MM.1S (cell line): Measurements from ENCODE around the gene LRRC17.

Source experiments
- DNase-seq: peaks from one replicate; pipeline ENCODE4 v3.0.0-alpha.2; 2015
- H2AFZ ChIP-seq: fragments of 300-600 bp; sonication (generic); 2 replicates; pipeline ENCODE4 v1.6.0; 2016; ENCODE audit warnings: antibody characterized with exemption, low read length
- H3F3A ChIP-seq: fragments of 300-600 bp; sonication (generic); 2 replicates; pipeline ENCODE4 v1.6.1; 2016; ENCODE audit warnings: mild to moderate bottlenecking, antibody characterized with exemption, low read length, moderate library complexity, mixed read lengths; ENCODE audit not compliant: insufficient read depth
- H3K27ac ChIP-seq: fragments of 300-600 bp; sonication (generic); 2 replicates; pipeline ENCODE4 v1.5.1; 2016; ENCODE audit warnings: mild to moderate bottlenecking, low read length
- H3K27me3 ChIP-seq: fragments of 300-600 bp; sonication (generic); replicated peaks from 2 replicates; pipeline ENCODE4 v1.6.0; 2016; ENCODE audit warnings: low read length; ENCODE audit not compliant: insufficient read depth
- H3K36me3 ChIP-seq: fragments of 300-600 bp; sonication (generic); replicated peaks from 2 replicates; pipeline ENCODE4 v1.6.1; 2016; ENCODE audit warnings: mild to moderate bottlenecking, low read length, mixed read lengths; ENCODE audit not compliant: insufficient read depth
- H3K4me1 ChIP-seq: fragments of 300-600 bp; sonication (generic); 2 replicates; pipeline ENCODE4 v1.6.1; 2016; ENCODE audit warnings: low read length, mixed read lengths
- H3K4me2 ChIP-seq: fragments of 300-600 bp; sonication (generic); 2 replicates; pipeline ENCODE4 v1.6.0; 2016; ENCODE audit warnings: low read depth, low read length
- H3K4me3 ChIP-seq: fragments of 300-600 bp; sonication (generic); 2 replicates; pipeline ENCODE4 v1.5.1; 2016; ENCODE audit warnings: low read length, mixed read lengths
- H3K79me2 ChIP-seq: fragments of 300-600 bp; sonication (generic); 2 replicates; pipeline ENCODE4 v1.6.1; 2016; ENCODE audit warnings: mixed run types, low read length, mixed read lengths
- H3K9ac ChIP-seq: fragments of 300-600 bp; sonication (generic); 2 replicates; pipeline ENCODE4 v1.6.1; 2016; ENCODE audit warnings: low read length, mixed read lengths
- H3K9me2 ChIP-seq: fragments of 300-600 bp; sonication (generic); replicated peaks from 2 replicates; pipeline ENCODE4 v1.6.1; 2016; ENCODE audit warnings: mild to moderate bottlenecking, low read length, mixed read lengths; ENCODE audit not compliant: insufficient read depth
- H3K9me3 ChIP-seq: fragments of 300-600 bp; sonication (generic); replicated peaks from 2 replicates; pipeline ENCODE4 v1.6.1; 2016; ENCODE audit warnings: mild to moderate bottlenecking, low read length, mixed read lengths; ENCODE audit not compliant: insufficient read depth
- H4K20me1 ChIP-seq: fragments of 300-600 bp; sonication (generic); 2 replicates; pipeline ENCODE4 v1.6.1; 2016; ENCODE audit warnings: mild to moderate bottlenecking, low read length, moderate library complexity, mixed read lengths; ENCODE audit not compliant: insufficient read depth
- EZH2 ChIP-seq: fragments of 300-600 bp; sonication (generic); optimal IDR thresholded peaks from 2 replicates; pipeline ENCODE3; 2017; ENCODE audit warnings: low read depth, mild to moderate bottlenecking, antibody characterized with exemption, low read length, mixed read lengths
- EZH2phosphoT487 ChIP-seq: fragments of 300-600 bp; sonication (generic); IDR thresholded peaks from 2 replicates; pipeline ENCODE4 v1.6.1; 2018; ENCODE audit warnings: antibody characterized with exemption, low read length
- TF ChIP-seq, protein P1 (sequence below): fragments of 300-600 bp; sonication (generic); IDR thresholded peaks from 2 replicates; pipeline ENCODE4 v1.5.1; 2016; ENCODE audit warnings: antibody characterized with exemption, low read length, mixed read lengths

The LRRC17 gene

GRCh38 chr7:102869195-102869594 lies 43.6 kb upstream of the LRRC17 start:
- no peak for DNase-seq
- TF ChIP-seq EZH2phosphoT487 (no peak), EZH2 (no peak)
- TF ChIP-seq, protein P1, sequence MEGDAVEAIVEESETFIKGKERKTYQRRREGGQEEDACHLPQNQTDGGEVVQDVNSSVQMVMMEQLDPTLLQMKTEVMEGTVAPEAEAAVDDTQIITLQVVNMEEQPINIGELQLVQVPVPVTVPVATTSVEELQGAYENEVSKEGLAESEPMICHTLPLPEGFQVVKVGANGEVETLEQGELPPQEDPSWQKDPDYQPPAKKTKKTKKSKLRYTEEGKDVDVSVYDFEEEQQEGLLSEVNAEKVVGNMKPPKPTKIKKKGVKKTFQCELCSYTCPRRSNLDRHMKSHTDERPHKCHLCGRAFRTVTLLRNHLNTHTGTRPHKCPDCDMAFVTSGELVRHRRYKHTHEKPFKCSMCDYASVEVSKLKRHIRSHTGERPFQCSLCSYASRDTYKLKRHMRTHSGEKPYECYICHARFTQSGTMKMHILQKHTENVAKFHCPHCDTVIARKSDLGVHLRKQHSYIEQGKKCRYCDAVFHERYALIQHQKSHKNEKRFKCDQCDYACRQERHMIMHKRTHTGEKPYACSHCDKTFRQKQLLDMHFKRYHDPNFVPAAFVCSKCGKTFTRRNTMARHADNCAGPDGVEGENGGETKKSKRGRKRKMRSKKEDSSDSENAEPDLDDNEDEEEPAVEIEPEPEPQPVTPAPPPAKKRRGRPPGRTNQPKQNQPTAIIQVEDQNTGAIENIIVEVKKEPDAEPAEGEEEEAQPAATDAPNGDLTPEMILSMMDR = no peak
- Histone ChIP-seq H3K4me3 (no peak overlapping the region), H4K20me1 (no peaks in the 10 kb centered on the region), H3K27me3 (no peaks in the 10 kb centered on the region), H3K9ac (no peak overlapping the region), H2AFZ (no peak overlapping the region), H3K9me3 (no peaks in the 10 kb centered on the region), H3K4me1 (no peaks in the 10 kb centered on the region), H3K27ac (no peak overlapping the region), H3K79me2 (no peaks in the 10 kb centered on the region), H3K9me2 (no peaks in the 10 kb centered on the region), H3K4me2 (no peak overlapping the region), H3F3A (no peaks in the 10 kb centered on the region), H3K36me3 (no peaks in the 10 kb centered on the region)

GRCh38 chr7:102872460-102872859 lies 40.3 kb upstream of the LRRC17 start:
- Histone ChIP-seq H3K9ac (no peak overlapping the region), H3K4me2 (no peak overlapping the region), H3K9me2 (no peaks in the 10 kb centered on the region), H3K4me1 (no peaks in the 10 kb centered on the region), H3F3A (no peaks in the 10 kb centered on the region), H3K27me3 (no peaks in the 10 kb centered on the region), H3K79me2 (no peaks in the 10 kb centered on the region), H4K20me1 (no peaks in the 10 kb centered on the region), H3K9me3 (no peaks in the 10 kb centered on the region), H3K27ac (no peak overlapping the region), H3K4me3 (no peak overlapping the region), H2AFZ (no peak overlapping the region), H3K36me3 (no peaks in the 10 kb centered on the region)
- DNase-seq = no peak
- TF ChIP-seq, protein P1 = no peak
- TF ChIP-seq EZH2phosphoT487 (no peak), EZH2 (no peak)

- no peak overlapping the region for H3K4me2 ChIP-seq
- no peaks in the 10 kb centered on the region for H3K4me1 ChIP-seq
- H3K27ac ChIP-seq = no peak overlapping the region
- TF ChIP-seq, protein P1 = no peak
- TF ChIP-seq EZH2phosphoT487 (no peak), EZH2 (no peak)
- H3K9me3 ChIP-seq = no peaks in the 10 kb centered on the region
- no peaks in the 10 kb centered on the region for H4K20me1 ChIP-seq
- H3K79me2 ChIP-seq = no peaks in the 10 kb centered on the region
- H3K27me3 ChIP-seq = no peaks in the 10 kb centered on the region
- no peaks in the 10 kb centered on the region for H3K36me3 ChIP-seq
- H3K4me3 ChIP-seq = no peak overlapping the region
- no peaks in the 10 kb centered on the region for H3K9me2 ChIP-seq
- H3F3A ChIP-seq = no peaks in the 10 kb centered on the region
- no peak overlapping the region for H2AFZ ChIP-seq
- no peak overlapping the region for H3K9ac ChIP-seq
- no peak for DNase-seq
Measured at GRCh38 chr7:102873470-102874165, 39.2 kb upstream of the LRRC17 start.
